ENCODE measurements around the gene DLX1. TPM values are rescaled to one million over a fixed set of nuclear protein-coding genes. Genes with fewer than 3 reads are reported as not detected.
"Not testable (repeated sequence)": the region's sequence is repeated elsewhere in the genome, so short reads cannot be mapped to it uniquely, and the experiment has no call there.

DLX1 gene
- total RNA-seq: not detected in 2 replicates

GRCh38 chr2:172085460-172086159, at the start of gene DLX1:
Gene DLX1, plus strand, starts transcription at chr2:172085507. Its CDS starts 171 bp downstream, at chr2:172085678.
- intact Hi-C loops (cut with micrococcal nuclease): loop anchor here (1.0 to 5.0 kb wide), 7 partner anchors 10 to 378 kb away; partner anchors contain the start of genes DLX2, ITGA6 and SLC25A12

- intact Hi-C loops (cut with micrococcal nuclease): no loop called here
Measured at GRCh38 chr2:172038121-172038520, 47.2 kb upstream of the DLX1 start.

GRCh38 chr2:172038604-172039003, 46.7 kb upstream of the DLX1 start:
- intact Hi-C loops (cut with micrococcal nuclease): no loop called here

- intact Hi-C loops (cut with micrococcal nuclease): no loop called here
Measured at GRCh38 chr2:172039011-172039704, 46.1 kb upstream of the DLX1 start.

- intact Hi-C loops (cut with micrococcal nuclease): no loop called here
Measured at GRCh38 chr2:172040311-172040710, 45.0 kb upstream of the DLX1 start.

GRCh38 chr2:172046080-172046678, 39.1 kb upstream of the DLX1 start:
- intact Hi-C loops (cut with micrococcal nuclease): no loop called here

GRCh38 chr2:172046866-172047565, 38.3 kb upstream of the DLX1 start:
- intact Hi-C loops (cut with micrococcal nuclease): no loop called here

- intact Hi-C loops (cut with micrococcal nuclease): no loop called here
Measured at GRCh38 chr2:172047566-172048507, 37.5 kb upstream of the DLX1 start.

GRCh38 chr2:172048508-172049503, 36.5 kb upstream of the DLX1 start:
- intact Hi-C loops (cut with micrococcal nuclease): no loop called here

GRCh38 chr2:172049567-172050120, 35.7 kb upstream of the DLX1 start:
- intact Hi-C loops (cut with micrococcal nuclease): no loop called here

GRCh38 chr2:172050479-172051125, 34.7 kb upstream of the DLX1 start:
- intact Hi-C loops (cut with micrococcal nuclease): no loop called here

GRCh38 chr2:172052000-172052983, 33.0 kb upstream of the DLX1 start:
- intact Hi-C loops (cut with micrococcal nuclease): no loop called here

- intact Hi-C loops (cut with micrococcal nuclease): no loop called here
Measured at GRCh38 chr2:172053486-172053885, 31.8 kb upstream of the DLX1 start.

- intact Hi-C loops (cut with micrococcal nuclease): no loop called here
Measured at GRCh38 chr2:172056293-172056692, 29.0 kb upstream of the DLX1 start.

GRCh38 chr2:172058660-172059059, 26.6 kb upstream of the DLX1 start:
- intact Hi-C loops (cut with micrococcal nuclease): no loop called here

- intact Hi-C loops (cut with micrococcal nuclease): not testable (repeated sequence)
Measured at GRCh38 chr2:172060118-172060517, 25.2 kb upstream of the DLX1 start.

- intact Hi-C loops (cut with micrococcal nuclease): no loop called here
Measured at GRCh38 chr2:172062402-172063004, 22.8 kb upstream of the DLX1 start.

Measured in T-helper 1 cell treated with Interleukin-12 subunit alpha and Interleukin-12 subunit beta and Interleukin-4 antibody, amounts not matched to agents 30 ng/mL and 1 ng/mL, for 36 hours (primary cell).